ENCODE data around the gene POU3F3. TPM values are rescaled to one million over a fixed set of nuclear protein-coding genes. Genes with fewer than 3 reads are reported as not detected.

The POU3F3 gene
- under 0.01 TPM in 1 of 2 replicates, not detected in the other for total RNA-seq

GRCh38 chr2:104853534-104854497, at the start of gene POU3F3:
POU3F3 (plus strand) TSS chr2:104854115; CDS start chr2:104855511, 1,396 bp downstream.
- Histone ChIP-seq H3K4me2 (ENCODE audit: insufficient read depth, low read length) (peak within 1 kb of the TSS; percentile 57), H3K9me3 (ENCODE audit: low read depth, low read length) (no peaks in the 10 kb centered on the region), H3K27me3 (ENCODE audit: insufficient read depth, low read length) (peaks cover 76% of the 10 kb centered on the region), H3K4me1 (ENCODE audit: insufficient read depth, low read length) (no peaks in the 10 kb centered on the region), H3K79me2 (ENCODE audit: insufficient read depth, low read length) (no peaks in the 10 kb centered on the region), H3K36me3 (ENCODE audit: insufficient read depth, low read length) (no peaks in the 10 kb centered on the region), H4K20me1 (ENCODE audit: insufficient read depth, low read length) (no peaks in the 10 kb centered on the region), H3K4me3 (ENCODE audit: insufficient read depth, low read length) (peak within 1 kb of the TSS; percentile 57), H3K27ac (ENCODE audit: low read depth, low read length) (no peak within 1 kb of the TSS), H2AFZ (ENCODE audit: low read length) (peak within 1 kb of the TSS; percentile 56)
- no peak for TF ChIP-seq CTCF (IDR thresholded peaks at IDR 0.05; ENCODE audit: extremely low read depth, low read depth, low read length)
- peak; percentile 95 for DNase-seq (ENCODE audit: insufficient read length, low spot score, missing footprints)

GRCh38 chr2:104804148-104804890, 49.6 kb upstream of the POU3F3 start:
- no peaks in the 10 kb centered on the region for H3K79me2 ChIP-seq (ENCODE audit: insufficient read depth, low read length)
- H3K4me1 ChIP-seq (ENCODE audit: insufficient read depth, low read length): no peaks in the 10 kb centered on the region
- H3K4me2 ChIP-seq (ENCODE audit: insufficient read depth, low read length): no peak overlapping the region
- H3K36me3 ChIP-seq (ENCODE audit: insufficient read depth, low read length): no peaks in the 10 kb centered on the region
- TF ChIP-seq CTCF (IDR thresholded peaks at IDR 0.05; ENCODE audit: extremely low read depth, low read depth, low read length): peak; percentile 38
- no peak overlapping the region for H3K4me3 ChIP-seq (ENCODE audit: insufficient read depth, low read length)
- no peak overlapping the region for H2AFZ ChIP-seq (ENCODE audit: low read length)
- no peak overlapping the region for H3K27ac ChIP-seq (ENCODE audit: low read depth, low read length)
- H4K20me1 ChIP-seq (ENCODE audit: insufficient read depth, low read length): no peaks in the 10 kb centered on the region
- no peaks in the 10 kb centered on the region for H3K9me3 ChIP-seq (ENCODE audit: low read depth, low read length)
- no peak for DNase-seq (ENCODE audit: insufficient read length, low spot score, missing footprints)
- no peaks in the 10 kb centered on the region for H3K27me3 ChIP-seq (ENCODE audit: insufficient read depth, low read length)

- Histone ChIP-seq H3K27me3 (ENCODE audit: insufficient read depth, low read length) (no peaks in the 10 kb centered on the region), H3K4me2 (ENCODE audit: insufficient read depth, low read length) (no peak overlapping the region), H3K9me3 (ENCODE audit: low read depth, low read length) (no peaks in the 10 kb centered on the region), H3K4me1 (ENCODE audit: insufficient read depth, low read length) (no peaks in the 10 kb centered on the region), H2AFZ (ENCODE audit: low read length) (no peak overlapping the region), H3K27ac (ENCODE audit: low read depth, low read length) (no peak overlapping the region), H3K36me3 (ENCODE audit: insufficient read depth, low read length) (no peaks in the 10 kb centered on the region), H3K79me2 (ENCODE audit: insufficient read depth, low read length) (no peaks in the 10 kb centered on the region), H4K20me1 (ENCODE audit: insufficient read depth, low read length) (no peaks in the 10 kb centered on the region), H3K4me3 (ENCODE audit: insufficient read depth, low read length) (no peak overlapping the region)
- no peak for DNase-seq (ENCODE audit: insufficient read length, low spot score, missing footprints)
- TF ChIP-seq CTCF (IDR thresholded peaks at IDR 0.05; ENCODE audit: extremely low read depth, low read depth, low read length): no peak
Measured at GRCh38 chr2:104812286-104812685, 41.6 kb upstream of the POU3F3 start.

GRCh38 chr2:104816143-104816542, 37.8 kb upstream of the POU3F3 start:
- Histone ChIP-seq H4K20me1 (ENCODE audit: insufficient read depth, low read length) (no peaks in the 10 kb centered on the region), H3K9me3 (ENCODE audit: low read depth, low read length) (no peaks in the 10 kb centered on the region), H2AFZ (ENCODE audit: low read length) (no peak overlapping the region), H3K27ac (ENCODE audit: low read depth, low read length) (no peak overlapping the region), H3K79me2 (ENCODE audit: insufficient read depth, low read length) (no peaks in the 10 kb centered on the region), H3K27me3 (ENCODE audit: insufficient read depth, low read length) (no peaks in the 10 kb centered on the region), H3K36me3 (ENCODE audit: insufficient read depth, low read length) (no peaks in the 10 kb centered on the region), H3K4me3 (ENCODE audit: insufficient read depth, low read length) (no peak overlapping the region), H3K4me1 (ENCODE audit: insufficient read depth, low read length) (no peaks in the 10 kb centered on the region), H3K4me2 (ENCODE audit: insufficient read depth, low read length) (no peak overlapping the region)
- TF ChIP-seq CTCF (IDR thresholded peaks at IDR 0.05; ENCODE audit: extremely low read depth, low read depth, low read length): no peak
- DNase-seq (ENCODE audit: insufficient read length, low spot score, missing footprints): no peak
